Measurements from ENCODE around the gene SAMD7. TPM values are rescaled to one million over a fixed set of nuclear protein-coding genes. Genes with fewer than 3 reads are reported as not detected.

SAMD7 gene
- total RNA-seq, 1 donor from 2014 or later = not detected

DNA sequence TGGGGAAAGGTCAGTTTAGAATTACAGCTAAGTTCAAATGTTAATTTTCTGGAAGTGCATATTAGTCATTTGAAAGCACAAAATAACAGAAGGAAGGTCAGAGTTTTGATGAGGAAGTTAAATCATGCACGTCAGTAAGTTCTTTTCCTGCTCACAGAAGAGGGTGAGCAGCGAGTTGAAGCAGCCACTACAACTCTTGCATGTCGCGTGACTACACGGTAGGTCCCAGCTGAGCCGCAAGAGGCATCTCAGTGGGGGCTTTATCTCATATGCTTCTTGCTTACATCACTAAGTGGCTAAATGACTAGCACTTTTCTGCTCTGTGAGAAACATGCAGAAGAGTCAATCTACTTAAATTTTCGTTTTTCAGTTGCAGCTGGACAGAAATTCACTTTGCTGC, 33.9 kb downstream of the SAMD7 start:
- no peak overlapping the region for H3K4me2 ChIP-seq
- H3K27ac ChIP-seq = no peak overlapping the region
- no peaks in the 10 kb centered on the region for H3F3A ChIP-seq (ENCODE audit: low read depth)
- H3K9ac ChIP-seq = no peak overlapping the region
- H2AFZ ChIP-seq (replicated peaks) = no peak overlapping the region
- Mint-ChIP-seq H3K36me3 (no peaks in the 10 kb centered on the region), H3K4me3 (no peak overlapping the region), H3K27ac (no peak overlapping the region), H3K4me1 (no peaks in the 10 kb centered on the region), H3K27me3 (ENCODE audit: insufficient read depth, low read depth) (no peaks in the 10 kb centered on the region), H3K9me3 (no peaks in the 10 kb centered on the region)
- no peaks in the 10 kb centered on the region for H4K20me1 ChIP-seq (ENCODE audit: low read depth)
- H3K79me2 ChIP-seq (ENCODE audit: low read depth) = no peaks in the 10 kb centered on the region
- no peaks in the 10 kb centered on the region for H3K36me3 ChIP-seq
- H3K9me3 ChIP-seq (ENCODE audit: low read depth) = no peaks in the 10 kb centered on the region
- no peak for DNase-seq (ENCODE audit: low spot score)
- H3K27me3 ChIP-seq = no peaks in the 10 kb centered on the region
- TF ChIP-seq, protein P1, sequence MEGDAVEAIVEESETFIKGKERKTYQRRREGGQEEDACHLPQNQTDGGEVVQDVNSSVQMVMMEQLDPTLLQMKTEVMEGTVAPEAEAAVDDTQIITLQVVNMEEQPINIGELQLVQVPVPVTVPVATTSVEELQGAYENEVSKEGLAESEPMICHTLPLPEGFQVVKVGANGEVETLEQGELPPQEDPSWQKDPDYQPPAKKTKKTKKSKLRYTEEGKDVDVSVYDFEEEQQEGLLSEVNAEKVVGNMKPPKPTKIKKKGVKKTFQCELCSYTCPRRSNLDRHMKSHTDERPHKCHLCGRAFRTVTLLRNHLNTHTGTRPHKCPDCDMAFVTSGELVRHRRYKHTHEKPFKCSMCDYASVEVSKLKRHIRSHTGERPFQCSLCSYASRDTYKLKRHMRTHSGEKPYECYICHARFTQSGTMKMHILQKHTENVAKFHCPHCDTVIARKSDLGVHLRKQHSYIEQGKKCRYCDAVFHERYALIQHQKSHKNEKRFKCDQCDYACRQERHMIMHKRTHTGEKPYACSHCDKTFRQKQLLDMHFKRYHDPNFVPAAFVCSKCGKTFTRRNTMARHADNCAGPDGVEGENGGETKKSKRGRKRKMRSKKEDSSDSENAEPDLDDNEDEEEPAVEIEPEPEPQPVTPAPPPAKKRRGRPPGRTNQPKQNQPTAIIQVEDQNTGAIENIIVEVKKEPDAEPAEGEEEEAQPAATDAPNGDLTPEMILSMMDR (IDR thresholded peaks at IDR 0.05) = no peak
- TF ChIP-seq EZH2 (IDR thresholded peaks at IDR 0.05) (no peak), EZH2phosphoT487 (IDR thresholded peaks at IDR 0.05) (no peak)
- H3K4me1 ChIP-seq = no peaks in the 10 kb centered on the region
- H3K4me3 ChIP-seq = no peak overlapping the region

DNA sequence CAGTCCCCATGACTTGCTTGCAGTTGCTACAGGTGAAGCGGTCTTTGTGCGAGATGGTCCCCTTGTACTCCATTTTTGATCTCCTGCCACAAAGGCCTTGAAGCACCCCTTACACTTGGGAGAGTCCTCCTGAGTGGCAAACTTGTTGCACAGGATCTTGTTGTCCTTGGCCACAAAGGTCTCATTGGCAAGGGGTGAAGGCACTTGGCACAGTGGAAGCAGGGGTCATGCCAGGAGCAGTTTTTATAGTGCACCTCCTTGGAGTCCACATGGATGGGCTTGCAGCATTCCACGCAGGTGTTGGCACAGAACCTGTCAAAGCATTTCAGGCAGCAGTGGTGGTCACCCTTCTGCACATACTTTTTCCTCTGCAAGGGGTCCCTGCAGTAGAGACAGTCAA, 35.0 kb downstream of the SAMD7 start:
- Mint-ChIP-seq H3K27me3 (ENCODE audit: insufficient read depth, low read depth) (no peaks in the 10 kb centered on the region), H3K4me1 (no peaks in the 10 kb centered on the region), H3K9me3 (no peaks in the 10 kb centered on the region), H3K36me3 (no peaks in the 10 kb centered on the region), H3K4me3 (no peak overlapping the region), H3K27ac (no peak overlapping the region)
- Histone ChIP-seq H3K27ac (no peak overlapping the region), H3K4me3 (no peak overlapping the region), H3K79me2 (ENCODE audit: low read depth) (no peaks in the 10 kb centered on the region), H3K27me3 (no peaks in the 10 kb centered on the region), H3K36me3 (no peaks in the 10 kb centered on the region), H4K20me1 (ENCODE audit: low read depth) (no peaks in the 10 kb centered on the region), H3K9me3 (ENCODE audit: low read depth) (no peaks in the 10 kb centered on the region), H2AFZ (replicated peaks) (no peak overlapping the region), H3F3A (ENCODE audit: low read depth) (no peaks in the 10 kb centered on the region), H3K4me2 (no peak overlapping the region), H3K9ac (no peak overlapping the region), H3K4me1 (no peaks in the 10 kb centered on the region)
- TF ChIP-seq, protein P1 (IDR thresholded peaks at IDR 0.05) = no peak
- TF ChIP-seq EZH2phosphoT487 (IDR thresholded peaks at IDR 0.05) (no peak), EZH2 (IDR thresholded peaks at IDR 0.05) (no peak)
- DNase-seq (ENCODE audit: low spot score) = no peak

DNA sequence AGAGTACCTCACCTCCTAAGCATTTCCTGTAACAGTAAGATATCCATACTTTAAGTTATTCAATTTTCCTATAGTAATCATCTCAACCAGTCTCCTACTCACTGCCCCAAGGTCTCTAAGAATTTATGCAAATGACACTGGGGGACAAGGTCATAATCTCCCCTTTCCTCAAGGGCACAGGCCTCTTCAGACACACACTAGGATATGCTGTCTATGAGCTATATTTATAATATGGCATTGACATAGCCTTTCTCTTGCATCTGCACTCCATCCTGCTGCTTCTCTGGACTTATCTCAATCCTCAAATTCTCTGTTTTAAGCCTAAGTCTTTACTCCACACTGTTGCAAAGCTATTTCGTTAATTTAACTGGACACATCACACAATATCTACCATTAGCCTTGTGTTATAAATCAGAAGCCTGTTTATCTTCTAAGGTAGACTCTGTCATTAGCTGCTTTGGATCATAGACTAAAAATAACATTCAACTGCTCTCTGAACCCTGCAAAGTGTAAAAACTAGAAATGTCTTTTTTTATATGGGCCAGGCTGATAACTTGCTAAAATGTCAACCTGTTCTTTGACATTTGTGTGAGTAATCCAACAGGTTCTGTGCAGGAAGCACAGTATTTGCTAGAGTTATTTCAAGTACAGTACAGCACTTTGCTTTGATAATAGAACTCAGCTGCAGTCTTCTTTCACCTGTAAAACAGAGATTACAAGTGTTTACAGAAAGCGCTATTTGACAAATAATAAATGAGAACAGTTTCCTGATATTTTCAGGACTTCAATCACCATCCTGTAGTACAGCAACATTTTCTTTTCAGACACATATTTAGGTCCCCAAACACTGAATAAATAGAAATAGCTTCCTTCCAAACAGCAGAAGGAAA, 37.4 kb downstream of the SAMD7 start:
- no peaks in the 10 kb centered on the region for H3K4me1 ChIP-seq
- Mint-ChIP-seq H3K4me1 (no peaks in the 10 kb centered on the region), H3K36me3 (no peaks in the 10 kb centered on the region), H3K27ac (no peak overlapping the region), H3K27me3 (ENCODE audit: insufficient read depth, low read depth) (no peaks in the 10 kb centered on the region), H3K9me3 (no peaks in the 10 kb centered on the region), H3K4me3 (no peak overlapping the region)
- no peaks in the 10 kb centered on the region for H3K9me3 ChIP-seq (ENCODE audit: low read depth)
- H3K9ac ChIP-seq = no peak overlapping the region
- no peaks in the 10 kb centered on the region for H3K79me2 ChIP-seq (ENCODE audit: low read depth)
- H3K27me3 ChIP-seq = no peaks in the 10 kb centered on the region
- no peaks in the 10 kb centered on the region for H3K36me3 ChIP-seq
- no peak for DNase-seq (ENCODE audit: low spot score)
- no peak overlapping the region for H3K4me3 ChIP-seq
- TF ChIP-seq EZH2 (IDR thresholded peaks at IDR 0.05) (no peak), EZH2phosphoT487 (IDR thresholded peaks at IDR 0.05) (no peak)
- TF ChIP-seq, protein P1 (IDR thresholded peaks at IDR 0.05) = no peak
- no peaks in the 10 kb centered on the region for H4K20me1 ChIP-seq (ENCODE audit: low read depth)
- no peak overlapping the region for H3K4me2 ChIP-seq
- no peak overlapping the region for H3K27ac ChIP-seq
- H2AFZ ChIP-seq (replicated peaks) = no peak overlapping the region
- H3F3A ChIP-seq (ENCODE audit: low read depth) = no peaks in the 10 kb centered on the region
